Neural progenitor cell (in vitro differentiated cells): Measurements from ENCODE around the gene PBX3.

Experiments
- EZH2 ChIP-seq: fragments of 200-600 bp; sonication (generic); IDR thresholded peaks from 2 replicates; pipeline ENCODE4 v1.6.1; 2017; ENCODE audit warnings: antibody characterized with exemption, mild to moderate bottlenecking, moderate library complexity
- EZH2phosphoT487 ChIP-seq: fragments of 200-600 bp; sonication (generic); IDR thresholded peaks from 2 replicates; pipeline ENCODE4 v1.6.1; 2017; ENCODE audit warnings: antibody characterized with exemption
- TF ChIP-seq, protein P1 (sequence below): fragments of 200-600 bp; sonication (generic); IDR thresholded peaks from 2 replicates; pipeline ENCODE4 v1.5.1; 2017; ENCODE audit warnings: antibody characterized with exemption, mild to moderate bottlenecking

DNA sequence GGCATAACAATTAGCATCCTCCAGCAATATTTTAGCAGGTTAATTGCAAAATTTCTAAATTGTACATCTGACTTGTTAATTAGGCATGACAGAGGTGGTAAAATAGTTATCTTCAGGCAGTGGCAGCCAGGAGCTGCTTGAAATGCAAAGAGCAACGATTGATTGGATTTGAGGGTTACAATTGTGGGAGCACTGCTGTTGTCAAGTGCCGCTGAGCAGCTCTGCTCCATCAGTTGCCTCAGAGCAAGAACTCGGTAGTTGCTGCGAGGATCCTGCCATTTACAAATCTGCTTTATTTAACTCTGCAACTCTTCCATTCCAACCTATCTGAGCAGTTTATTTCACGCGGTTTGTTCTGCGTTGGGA is 12.6 kb downstream of the PBX3 start:
- TF ChIP-seq, protein P1, sequence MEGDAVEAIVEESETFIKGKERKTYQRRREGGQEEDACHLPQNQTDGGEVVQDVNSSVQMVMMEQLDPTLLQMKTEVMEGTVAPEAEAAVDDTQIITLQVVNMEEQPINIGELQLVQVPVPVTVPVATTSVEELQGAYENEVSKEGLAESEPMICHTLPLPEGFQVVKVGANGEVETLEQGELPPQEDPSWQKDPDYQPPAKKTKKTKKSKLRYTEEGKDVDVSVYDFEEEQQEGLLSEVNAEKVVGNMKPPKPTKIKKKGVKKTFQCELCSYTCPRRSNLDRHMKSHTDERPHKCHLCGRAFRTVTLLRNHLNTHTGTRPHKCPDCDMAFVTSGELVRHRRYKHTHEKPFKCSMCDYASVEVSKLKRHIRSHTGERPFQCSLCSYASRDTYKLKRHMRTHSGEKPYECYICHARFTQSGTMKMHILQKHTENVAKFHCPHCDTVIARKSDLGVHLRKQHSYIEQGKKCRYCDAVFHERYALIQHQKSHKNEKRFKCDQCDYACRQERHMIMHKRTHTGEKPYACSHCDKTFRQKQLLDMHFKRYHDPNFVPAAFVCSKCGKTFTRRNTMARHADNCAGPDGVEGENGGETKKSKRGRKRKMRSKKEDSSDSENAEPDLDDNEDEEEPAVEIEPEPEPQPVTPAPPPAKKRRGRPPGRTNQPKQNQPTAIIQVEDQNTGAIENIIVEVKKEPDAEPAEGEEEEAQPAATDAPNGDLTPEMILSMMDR, result no peak
- TF ChIP-seq EZH2phosphoT487 (no peak), EZH2 (no peak)
